BLaER1 treated with 17β-estradiol and CSF1 and Interleukin-3, amounts not matched to agents 10 nM and 100 nM (cell line): ENCODE data around the gene CMC4.

Experiments used
- H3K27ac ChIP-seq, 11 experiments: shearing (Covaris generic); formaldehyde crosslinking; 2 replicates each; pipeline ENCODE4 v1.8.1; 2022
- H3K27me3 ChIP-seq, 11 experiments: shearing (Covaris generic); formaldehyde crosslinking; 2 replicates each; pipeline ENCODE4 v1.8.1; 2022
- H3K36me3 ChIP-seq, 11 experiments: shearing (Covaris generic); formaldehyde crosslinking; 2 replicates each; pipeline ENCODE4 v1.8.1; 2022
- H3K4me1 ChIP-seq, 10 experiments: shearing (Covaris generic); formaldehyde crosslinking; 2 replicates each; pipeline ENCODE4 v1.8.1; 2022
- H3K4me2 ChIP-seq, 11 experiments: shearing (Covaris generic); formaldehyde crosslinking; 2 replicates each; pipeline ENCODE4 v1.8.1; 2022
- H3K4me3 ChIP-seq, 10 experiments: shearing (Covaris generic); formaldehyde crosslinking; 2 replicates each; pipeline ENCODE4 v1.8.1; 2022
- H3K9ac ChIP-seq, 11 experiments: shearing (Covaris generic); formaldehyde crosslinking; 2 replicates each; pipeline ENCODE4 v1.8.1; 2022
- H3K9me3 ChIP-seq, 11 experiments: shearing (Covaris generic); formaldehyde crosslinking; replicated peaks in 1 of 11; 2 replicates each; pipeline ENCODE4 v1.8.1; 2022
- H4K20me1 ChIP-seq, 11 experiments: shearing (Covaris generic); formaldehyde crosslinking; 2 replicates each; pipeline ENCODE4 v1.8.1; 2022
- Cebpa-rat ChIP-seq, 11 experiments: shearing (Covaris generic); IDR thresholded peaks; 2 replicates each; pipeline ENCODE4 v1.8.1; 2022

Gene CMC4

DNA sequence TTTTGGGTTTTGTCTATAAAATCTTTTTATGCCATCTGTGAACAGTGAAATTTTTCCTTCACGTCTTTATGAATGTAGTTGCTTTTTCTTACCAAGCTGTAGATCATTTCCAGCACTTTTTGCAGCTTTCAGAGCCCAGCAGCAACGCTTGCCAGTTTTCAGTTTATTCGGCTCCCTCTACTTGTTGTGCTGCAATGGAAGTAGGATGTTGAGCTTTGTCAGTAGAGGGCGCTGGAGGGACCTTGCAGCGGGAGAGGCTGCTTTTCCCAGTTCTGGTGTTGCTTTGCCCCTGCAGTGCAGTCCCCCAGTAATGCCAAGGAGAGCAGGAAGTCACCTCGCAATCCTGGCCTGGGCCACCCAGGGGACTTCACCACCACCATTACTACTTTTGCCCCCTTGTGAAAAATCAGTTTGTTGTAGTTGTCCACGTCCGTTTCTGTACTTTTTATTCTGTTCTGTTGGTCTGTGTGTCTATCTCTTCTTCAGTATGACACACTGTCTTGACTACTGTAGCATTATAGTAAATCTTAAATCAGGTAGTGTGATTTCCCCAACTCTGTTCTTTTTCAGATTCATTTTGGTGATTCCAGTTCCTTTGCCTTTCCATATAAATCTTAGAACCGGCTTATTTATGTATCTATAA is 21.8 kb downstream of the CMC4 start:
- Histone ChIP-seq H3K27me3 (peaks cover 76 to 100% (median 99%) of the 10 kb centered on the region in 11 experiments), H3K4me3 (no peak overlapping the region), H3K4me2 (no peak overlapping the region), H3K4me1 (0 out of 20 replicates have a peak, but pooled peaks cover 0 to 6% (median 0%) of the 10 kb centered on the region in 10 experiments), H4K20me1 (peaks cover 0 to 25% (median 0%) of the 10 kb centered on the region in 11 experiments; a peak in 5 of 22 replicates), H3K27ac (no peak overlapping the region), H3K9me3 (no peaks in the 10 kb centered on the region), H3K9ac (no peak overlapping the region), H3K36me3 (peaks cover 0 to 46% (median 20%) of the 10 kb centered on the region in 11 experiments; a peak in 16 of 22 replicates)
- no peak for TF ChIP-seq Cebpa-rat (IDR thresholded peaks at IDR 0.05)

DNA sequence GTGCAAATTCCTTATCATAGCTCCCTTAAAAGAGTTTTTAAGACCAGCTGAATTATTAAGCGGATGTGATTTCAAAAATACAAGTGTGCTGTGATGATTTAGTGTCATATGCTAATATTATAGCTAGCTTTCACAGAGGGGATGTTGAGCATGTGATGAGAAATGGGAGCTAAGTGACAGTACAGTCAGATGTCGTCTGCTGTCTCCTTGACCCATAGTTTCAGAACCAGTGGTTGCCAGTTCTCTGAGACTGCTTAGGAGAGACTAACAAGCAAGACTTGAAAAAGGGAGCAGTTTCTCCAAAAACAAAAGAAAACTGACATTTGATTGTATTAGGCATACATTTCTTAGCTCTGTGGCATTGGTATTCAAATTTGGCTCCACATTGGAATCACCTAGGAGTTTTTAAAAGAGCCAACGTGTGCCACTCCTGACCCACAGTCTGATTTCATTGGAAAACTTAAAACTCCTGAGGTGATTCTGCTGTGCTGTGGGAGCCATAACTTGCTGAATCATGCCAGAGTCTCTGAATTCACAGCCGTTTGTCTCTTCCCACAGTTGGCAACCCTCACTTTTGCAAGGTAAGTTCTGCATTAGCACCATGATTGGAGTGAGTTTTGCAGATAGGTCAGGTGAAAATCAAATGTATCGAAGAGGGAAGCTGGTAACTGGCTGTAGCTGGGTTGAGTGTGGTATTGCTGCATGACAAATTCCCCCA is 24.0 kb downstream of the CMC4 start:
- H3K9ac ChIP-seq, result no peak overlapping the region
- H3K4me1 ChIP-seq, result 0 out of 20 replicates have a peak, but pooled peaks cover 0 to 6% (median 0%) of the 10 kb centered on the region in 10 experiments
- H3K36me3 ChIP-seq, result peaks cover 0 to 33% (median 15%) of the 10 kb centered on the region in 11 experiments; a peak in 12 of 22 replicates
- H3K4me2 ChIP-seq, result no peak overlapping the region
- no peak for TF ChIP-seq Cebpa-rat (IDR thresholded peaks at IDR 0.05)
- H4K20me1 ChIP-seq, result peaks cover 0 to 34% (median 0%) of the 10 kb centered on the region in 11 experiments; a peak in 6 of 22 replicates
- H3K9me3 ChIP-seq, result no peaks in the 10 kb centered on the region
- peaks cover 78 to 100% (median 99%) of the 10 kb centered on the region in 11 experiments for H3K27me3 ChIP-seq
- H3K4me3 ChIP-seq, result no peak overlapping the region
- H3K27ac ChIP-seq, result no peak overlapping the region

- TF ChIP-seq Cebpa-rat (IDR thresholded peaks at IDR 0.05), result no peak
- Histone ChIP-seq H3K27ac (no peak overlapping the region), H3K4me1 (0 out of 20 replicates have a peak, but pooled peaks cover 0 to 6% (median 0%) of the 10 kb centered on the region in 10 experiments), H3K9me3 (no peaks in the 10 kb centered on the region), H3K9ac (no peak overlapping the region), H3K36me3 (peaks cover 0 to 26% (median 10%) of the 10 kb centered on the region in 11 experiments; a peak in 10 of 22 replicates), H3K4me3 (no peak overlapping the region), H3K4me2 (no peak overlapping the region), H4K20me1 (peaks cover 0 to 34% (median 0%) of the 10 kb centered on the region in 11 experiments; a peak in 6 of 22 replicates), H3K27me3 (peaks cover 73 to 100% (median 99%) of the 10 kb centered on the region in 11 experiments)
Observed at GRCh38 chrX:155046129-155046810, 24.7 kb downstream of the CMC4 start.

DNA sequence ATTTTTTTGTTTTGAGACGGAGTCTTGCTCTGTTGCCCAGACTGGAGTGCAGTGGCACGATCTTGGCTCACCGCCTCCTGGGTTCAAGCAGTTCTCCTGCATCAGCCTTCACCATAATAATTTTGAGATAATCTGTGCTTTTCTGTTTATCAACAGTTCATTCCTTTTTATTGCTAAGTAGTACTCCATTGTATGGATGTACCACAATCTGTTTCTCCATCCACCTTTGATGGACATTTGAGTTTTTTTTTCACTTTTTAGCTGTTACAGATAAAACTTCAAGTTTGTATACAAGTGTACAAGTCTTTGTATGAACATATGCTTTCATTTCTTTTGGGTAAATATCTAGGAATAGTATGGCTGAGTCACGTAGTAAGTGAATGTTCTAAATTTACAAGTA is 35.2 kb downstream of the CMC4 start:
- Histone ChIP-seq H3K4me2 (no peak overlapping the region), H3K27ac (no peak overlapping the region), H3K4me3 (no peak overlapping the region; a peak in 1 of 20 replicates), H3K36me3 (peaks cover 20 to 67% (median 44%) of the 10 kb centered on the region in 11 experiments; a peak in 21 of 22 replicates), H3K4me1 (no peaks in the 10 kb centered on the region), H3K9me3 (peaks cover 35 to 70% (median 57%) of the 10 kb centered on the region in 11 experiments), H4K20me1 (peaks cover 0 to 14% (median 0%) of the 10 kb centered on the region in 11 experiments; a peak in 3 of 22 replicates), H3K27me3 (peaks cover 0 to 97% (median 59%) of the 10 kb centered on the region in 11 experiments; a peak in 21 of 22 replicates), H3K9ac (no peak overlapping the region)
- no peak for TF ChIP-seq Cebpa-rat (IDR thresholded peaks at IDR 0.05)

DNA sequence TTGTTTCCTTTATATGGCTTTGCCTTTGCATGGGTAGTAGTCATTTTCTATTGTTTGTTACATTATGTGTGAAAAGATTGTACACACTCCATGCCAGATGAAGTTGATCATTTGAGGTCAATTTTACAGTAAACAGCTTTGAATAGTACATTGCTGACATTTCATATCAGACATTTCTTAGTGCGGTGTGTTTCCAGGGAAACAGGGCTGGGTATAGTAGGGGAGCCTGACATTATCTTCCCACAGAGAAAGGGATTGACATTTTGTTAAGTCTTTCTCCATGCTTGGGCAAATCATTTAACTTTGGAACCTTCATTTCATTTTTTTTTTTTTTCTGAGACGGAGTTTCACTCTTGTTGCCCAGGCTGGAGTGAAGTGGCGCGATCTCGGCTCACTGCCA is 39.3 kb downstream of the CMC4 start:
- H4K20me1 ChIP-seq, result peaks cover 0 to 15% (median 0%) of the 10 kb centered on the region in 11 experiments; a peak in 4 of 22 replicates
- no peak overlapping the region for H3K9ac ChIP-seq
- no peak overlapping the region for H3K27ac ChIP-seq
- H3K4me3 ChIP-seq, result no peak overlapping the region
- no peak overlapping the region for H3K4me2 ChIP-seq
- peaks cover 0 to 15% (median 13%) of the 10 kb centered on the region in 10 experiments; a peak in 15 of 20 replicates for H3K4me1 ChIP-seq
- H3K36me3 ChIP-seq, result peaks cover 14 to 35% (median 30%) of the 10 kb centered on the region in 11 experiments; a peak in 19 of 22 replicates
- H3K27me3 ChIP-seq, result peaks cover 0 to 73% (median 39%) of the 10 kb centered on the region in 11 experiments; a peak in 18 of 22 replicates
- H3K9me3 ChIP-seq, result peaks cover 16 to 42% (median 31%) of the 10 kb centered on the region in 11 experiments
- no peak for TF ChIP-seq Cebpa-rat (IDR thresholded peaks at IDR 0.05)

GRCh38 chrX:155028877-155029291 is 42.1 kb downstream of the CMC4 start:
- Histone ChIP-seq H3K27me3 (peaks cover 9 to 58% (median 36%) of the 10 kb centered on the region in 11 experiments; a peak in 19 of 22 replicates), H3K4me2 (peak overlapping the region in 9 of 11 experiments; percentile 21 to 83 (median 67); a peak in 11 of 22 replicates), H3K9ac (peak overlapping the region in 1 of 11 experiments; percentile 41; a peak in 2 of 22 replicates), H3K9me3 (peaks cover 0 to 22% (median 7%) of the 10 kb centered on the region in 11 experiments; a peak in 7 of 22 replicates), H4K20me1 (peaks cover 0 to 15% (median 0%) of the 10 kb centered on the region in 11 experiments; a peak in 4 of 22 replicates), H3K4me3 (no peak overlapping the region), H3K36me3 (peaks cover 0 to 9% (median 7%) of the 10 kb centered on the region in 11 experiments; a peak in 9 of 22 replicates), H3K4me1 (peaks cover 0 to 15% (median 13%) of the 10 kb centered on the region in 10 experiments; a peak in 15 of 20 replicates), H3K27ac (no peak overlapping the region)
- TF ChIP-seq Cebpa-rat (IDR thresholded peaks at IDR 0.05), result no peak

DNA sequence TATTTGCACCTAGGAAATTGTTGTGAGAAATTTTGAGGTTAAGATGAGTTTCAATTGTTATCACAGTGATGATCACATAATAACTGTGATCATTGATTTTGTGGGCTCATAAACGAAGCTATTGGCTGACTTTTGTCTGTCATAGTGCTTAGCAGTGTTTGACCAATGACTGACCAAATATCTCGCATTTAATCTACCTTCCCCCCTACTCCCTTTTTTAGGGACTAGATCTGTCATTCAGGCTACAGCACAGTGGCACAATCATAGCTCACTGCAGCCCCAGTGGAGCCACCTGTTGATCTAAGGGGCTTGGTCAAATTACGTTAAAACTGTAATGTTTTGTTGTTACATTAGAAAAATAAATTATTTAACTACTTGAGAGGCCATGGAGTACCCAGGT is 42.8 kb downstream of the CMC4 start:
- TF ChIP-seq Cebpa-rat (IDR thresholded peaks at IDR 0.05), result no peak
- H3K4me2 ChIP-seq, result peak overlapping the region; percentile 57 to 83 (median 68)
- H3K27ac ChIP-seq, result peak overlapping the region; percentile 88 to 97 (median 95); a peak in 20 of 22 replicates
- 0 out of 22 replicates have a peak, but pooled peaks cover 0 to under 1% (median 0%) of the 10 kb centered on the region in 11 experiments for H3K36me3 ChIP-seq
- H3K4me3 ChIP-seq, result peak overlapping the region; percentile 58 to 75 (median 64)
- H3K4me1 ChIP-seq, result peaks cover 0 to 16% (median 13%) of the 10 kb centered on the region in 10 experiments; a peak in 15 of 20 replicates
- H3K9ac ChIP-seq, result peak overlapping the region; percentile 88 to 95 (median 93); a peak in 20 of 22 replicates
- H4K20me1 ChIP-seq, result peaks cover 0 to 15% (median 0%) of the 10 kb centered on the region in 11 experiments; a peak in 4 of 22 replicates
- peaks cover 0 to 15% (median 0%) of the 10 kb centered on the region in 11 experiments; a peak in 7 of 22 replicates for H3K9me3 ChIP-seq
- H3K27me3 ChIP-seq, result peaks cover 16 to 58% (median 37%) of the 10 kb centered on the region in 11 experiments; a peak in 21 of 22 replicates
